Cardiac fibroblast (primary cell): Measurements from ENCODE around the gene NDUFC2.
"Not testable (repeated sequence)": the region's sequence is repeated elsewhere in the genome, so short reads cannot be mapped to it uniquely, and the experiment has no call there.

Experiments
- DNase-seq, 2 donors: peaks; one replicate each; pipeline versions ENCODE4 v3.0.0 to v3.0.0-alpha.2; 2010; ENCODE audit warnings: low read depth in 2 of 2
- H3K4me3 ChIP-seq, 2 donors: replicated peaks in 1 of 2; 1 replicate in 1 of 2; 2 replicates in 1 of 2; pipeline ENCODE4 v1.5.1; 2011; ENCODE audit warnings: low read depth in 2 of 2, low read length in 2 of 2, mild to moderate bottlenecking in 2 of 2, moderate library complexity in 1 of 2
- CTCF ChIP-seq: IDR thresholded peaks from one replicate; pipeline ENCODE4 v1.5.1; 2011; ENCODE audit warnings: low read depth, mild to moderate bottlenecking, low read length, inconsistent platforms

NDUFC2 gene

GRCh38 chr11:78109081-78110015 lies 29.7 kb upstream of the NDUFC2 start:
- no peak for TF ChIP-seq CTCF
- H3K4me3 ChIP-seq, result no peak overlapping the region
- DNase-seq, result no peak

DNA sequence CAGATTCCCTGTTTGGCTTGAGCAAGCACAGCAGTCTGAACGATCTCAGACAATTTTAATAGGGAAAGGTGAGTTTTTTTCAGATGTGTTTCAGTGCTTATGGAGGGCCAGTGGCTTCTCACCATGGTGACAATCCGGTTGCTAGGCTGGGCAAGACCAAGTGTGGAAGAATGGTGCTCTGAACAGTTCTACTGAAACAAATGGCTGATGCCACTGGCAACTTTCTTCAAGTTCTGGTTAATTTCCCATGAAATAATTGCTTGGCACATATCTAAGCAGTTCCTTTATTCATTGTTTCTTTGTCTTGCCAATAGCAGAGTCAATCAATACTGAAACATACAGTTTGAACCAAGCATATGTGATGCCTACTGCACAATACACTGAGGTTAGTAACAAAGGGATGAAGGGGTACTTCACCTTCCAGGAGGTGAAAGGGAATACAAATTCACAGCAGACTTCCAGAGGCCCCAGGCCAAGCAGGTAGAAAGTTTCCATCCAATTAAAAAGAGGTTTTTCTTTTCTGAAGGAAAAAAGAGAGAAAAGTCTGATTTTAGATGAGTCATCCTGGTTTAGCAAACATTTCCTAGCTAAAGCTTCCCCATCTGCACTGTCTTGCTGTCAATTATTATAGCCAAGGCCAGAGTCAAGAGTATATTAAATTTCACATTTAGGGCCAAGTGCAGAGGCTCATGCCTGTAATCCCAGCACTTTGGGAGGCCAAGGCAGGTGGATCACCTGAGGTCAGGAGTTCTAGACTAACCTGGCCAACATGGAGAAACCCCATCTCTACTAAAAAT lies 21.2 kb upstream of the NDUFC2 start:
- no peak for TF ChIP-seq CTCF
- no peak overlapping the region for H3K4me3 ChIP-seq
- DNase-seq, result no peak

- no peak for DNase-seq
- no peak for TF ChIP-seq CTCF
Observed at GRCh38 chr11:78100261-78100660, 20.6 kb upstream of the NDUFC2 start.

DNA sequence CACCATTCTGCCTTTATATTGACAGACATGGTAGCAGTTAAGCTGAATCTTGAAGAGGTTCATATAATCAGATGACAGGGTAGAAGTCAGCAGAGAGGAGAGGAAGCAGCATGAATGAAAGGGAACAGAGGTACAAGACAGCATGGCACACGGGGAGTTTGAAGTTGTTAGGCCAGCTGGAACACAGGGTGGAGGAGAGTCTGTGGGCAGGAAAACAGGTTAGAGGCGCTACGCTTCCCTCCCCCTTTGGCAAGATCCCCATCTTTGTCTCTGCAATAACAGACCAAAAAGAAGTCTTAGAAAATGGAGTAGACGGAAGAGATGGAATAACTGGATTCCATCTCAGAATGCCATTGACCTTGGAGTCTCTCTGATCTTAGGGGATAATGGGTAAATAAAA lies 20.0 kb upstream of the NDUFC2 start:
- H3K4me3 ChIP-seq, result no peak overlapping the region
- DNase-seq, result no peak
- no peak for TF ChIP-seq CTCF

More at GRCh38 chr11:78100261-78100660, 20.6 kb upstream of the NDUFC2 start:
- H3K4me3 ChIP-seq, result no peak overlapping the region

DNA sequence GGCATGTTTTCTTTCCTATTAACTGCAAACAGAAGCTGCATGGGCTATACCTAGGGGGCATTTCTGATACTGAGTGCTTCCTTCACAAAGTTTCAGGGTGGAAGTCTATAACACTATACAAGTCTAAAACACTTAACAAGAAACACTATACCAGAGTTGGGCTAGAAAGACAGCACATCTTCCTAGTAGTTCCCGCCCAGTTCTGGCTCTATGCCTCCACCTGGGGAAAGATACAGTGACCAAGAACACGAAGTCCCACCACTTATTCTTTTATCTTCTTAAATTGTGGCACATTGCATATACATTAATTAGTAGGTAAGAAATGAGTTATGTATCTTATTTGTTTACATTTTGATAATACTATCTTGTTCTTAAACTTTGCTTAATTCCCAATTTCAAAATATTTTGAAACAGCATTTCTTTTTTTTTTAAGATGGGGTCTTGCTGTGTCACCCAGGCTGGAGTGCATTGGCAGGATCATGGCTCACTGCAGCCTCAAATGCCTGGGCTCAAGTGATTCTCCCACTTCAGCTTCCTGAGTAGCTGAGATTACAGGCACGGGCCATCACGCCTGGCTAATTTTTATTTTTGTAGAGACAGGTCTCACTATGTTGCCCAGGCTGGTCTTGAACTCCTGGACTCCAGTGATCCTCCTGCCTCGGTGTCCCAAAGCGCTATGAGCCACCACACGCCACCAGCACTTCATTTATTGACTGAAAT lies 18.2 kb upstream of the NDUFC2 start:
- TF ChIP-seq CTCF, result no peak
- no peak for DNase-seq
- no peak overlapping the region for H3K4me3 ChIP-seq

DNA sequence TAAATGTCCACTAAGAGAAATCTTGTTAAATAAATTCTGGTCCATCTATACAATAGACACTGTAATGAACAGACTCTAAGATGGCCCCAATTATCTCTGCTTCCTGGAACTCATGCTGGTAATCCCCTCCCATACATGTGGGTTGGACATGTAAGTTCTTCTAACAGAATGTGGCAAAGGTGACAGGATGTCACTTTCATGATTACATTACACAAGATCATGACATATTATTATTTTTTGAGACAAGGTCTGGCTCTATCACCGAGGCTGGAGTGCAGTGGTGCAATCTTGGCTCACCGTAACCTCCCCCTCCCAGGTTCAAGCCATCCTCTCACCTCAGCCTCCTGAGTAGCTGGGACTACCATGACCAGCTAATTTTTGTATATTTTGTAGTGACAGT lies 14.6 kb upstream of the NDUFC2 start:
- TF ChIP-seq CTCF, result no peak
- DNase-seq, result no peak
- H3K4me3 ChIP-seq, result no peak overlapping the region

DNA sequence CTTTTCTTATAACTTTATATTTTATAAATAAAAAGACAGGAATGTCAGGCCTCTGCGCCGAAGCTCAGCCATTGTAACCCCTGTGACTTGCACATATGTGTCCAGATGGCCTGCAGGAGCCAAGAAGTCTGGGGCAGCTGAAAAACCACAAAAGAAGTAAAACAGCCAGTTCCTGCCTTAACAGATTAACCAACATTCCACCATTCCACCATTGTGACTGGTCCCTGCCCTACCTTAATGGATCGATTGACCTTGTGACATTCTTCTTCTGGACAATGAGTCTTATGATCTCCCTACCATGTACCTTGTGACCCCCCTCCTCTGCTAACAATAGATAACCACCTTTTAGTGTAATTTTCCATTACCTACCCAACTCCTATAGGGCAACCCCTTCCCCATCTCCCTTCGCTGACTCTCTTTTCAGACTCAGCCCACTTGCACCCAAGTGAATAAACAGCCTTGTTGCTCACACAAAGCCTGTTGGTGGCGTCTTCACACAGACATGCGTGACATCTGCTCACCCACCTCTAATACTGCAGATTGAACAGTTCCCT lies 6.9 kb upstream of the NDUFC2 start:
- DNase-seq, result peak in 1 of 2 donors; percentile 14
- not testable (repeated sequence) for H3K4me3 ChIP-seq
